Neural crest cell (in vitro differentiated cells): ENCODE measurements around the gene FBXO31. TPM values are rescaled to one million over a fixed set of nuclear protein-coding genes. Genes with fewer than 3 reads are reported as not detected.

Experiments
- DNase-seq: peaks from one replicate; pipeline ENCODE4 v3.0.0; 2021; ENCODE audit warnings: low read depth, mixed read lengths, low spot score
- H3K27ac Mint-ChIP-seq: one replicate; pipeline ENCODE4 v1.8.0; 2021; ENCODE audit warnings: mild to moderate bottlenecking, mixed read lengths; ENCODE audit not compliant: unreplicated experiment
- H3K27me3 Mint-ChIP-seq: 2 replicates; pipeline ENCODE4 v1.8.0; 2021; ENCODE audit warnings: low read depth, mild to moderate bottlenecking, mixed read lengths
- H3K36me3 Mint-ChIP-seq: 2 replicates; pipeline ENCODE4 v1.8.0; 2021; ENCODE audit warnings: low read depth, mild to moderate bottlenecking, mixed read lengths
- H3K4me1 Mint-ChIP-seq: 2 replicates; pipeline ENCODE4 v1.8.0; 2021; ENCODE audit warnings: mixed read lengths
- H3K4me3 Mint-ChIP-seq: one replicate; pipeline ENCODE4 v1.8.0; 2021; ENCODE audit warnings: mild to moderate bottlenecking, mixed read lengths
- H3K9me3 Mint-ChIP-seq: 2 replicates; pipeline ENCODE4 v1.8.0; 2021; ENCODE audit warnings: mixed read lengths
- total RNA-seq: library from RNA; stranded (reverse); gene quantifications from 2 replicates; pipeline ENCODE4 v1.2.1, GENCODE V29; 2021
- TF ChIP-seq, protein P1 (sequence below): fragments of 200-600 bp; sonication (generic); conservative IDR thresholded peaks from 2 replicates; pipeline ENCODE4 v1.5.0; 2021; ENCODE audit warnings: antibody characterized with exemption, mild to moderate bottlenecking

Gene FBXO31
- total RNA-seq, 1 donor from 2014 or later, result 23.7 TPM

DNA sequence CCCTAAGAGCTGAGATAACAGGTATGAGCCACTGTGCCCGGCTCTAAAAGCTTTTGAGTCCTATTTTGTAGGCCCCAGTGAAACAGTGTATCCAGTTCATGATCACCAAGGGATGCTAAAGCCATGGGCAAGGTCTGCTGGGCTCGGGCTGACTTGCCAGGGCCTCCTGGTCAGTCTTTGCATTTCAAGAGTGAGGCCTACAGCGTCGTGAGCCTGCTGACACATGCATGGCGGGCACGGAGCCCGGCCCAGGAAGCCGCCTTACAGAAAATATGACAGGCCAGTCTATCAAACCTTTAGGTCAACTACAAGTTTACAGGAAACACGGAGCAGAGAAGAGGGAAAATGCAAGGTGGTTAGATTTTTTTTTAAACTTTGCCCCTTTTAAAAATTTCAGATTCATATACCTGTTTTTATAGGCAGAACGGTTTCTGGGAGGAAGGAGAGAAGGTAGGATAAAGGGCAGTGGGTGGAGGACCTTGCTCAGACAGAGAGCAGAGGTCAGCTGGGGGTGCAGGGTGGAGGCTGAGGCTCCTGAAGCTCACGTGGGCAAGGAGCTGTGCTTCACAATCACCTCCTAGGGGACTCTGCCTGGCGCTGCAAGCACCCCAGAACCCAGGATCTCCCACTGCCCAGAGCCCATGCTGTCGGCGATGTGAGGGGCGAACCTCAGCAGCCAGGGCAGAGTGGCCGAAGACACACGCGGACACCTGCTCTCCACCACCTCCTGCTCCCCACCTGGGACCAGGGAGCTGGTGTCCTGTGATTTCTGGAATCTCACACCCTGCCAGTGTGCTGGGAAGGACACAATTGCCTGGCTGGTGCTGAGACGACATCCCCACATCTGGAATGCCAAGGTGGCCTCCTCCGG is 87.7 kb downstream of the FBXO31 start:
- Mint-ChIP-seq H3K4me3 (no peak overlapping the region), H3K9me3 (no peaks in the 10 kb centered on the region), H3K27ac (no peak overlapping the region), H3K4me1 (peaks cover 5% of the 10 kb centered on the region), H3K27me3 (no peaks in the 10 kb centered on the region), H3K36me3 (peaks cover 5% of the 10 kb centered on the region)
- TF ChIP-seq, protein P1, sequence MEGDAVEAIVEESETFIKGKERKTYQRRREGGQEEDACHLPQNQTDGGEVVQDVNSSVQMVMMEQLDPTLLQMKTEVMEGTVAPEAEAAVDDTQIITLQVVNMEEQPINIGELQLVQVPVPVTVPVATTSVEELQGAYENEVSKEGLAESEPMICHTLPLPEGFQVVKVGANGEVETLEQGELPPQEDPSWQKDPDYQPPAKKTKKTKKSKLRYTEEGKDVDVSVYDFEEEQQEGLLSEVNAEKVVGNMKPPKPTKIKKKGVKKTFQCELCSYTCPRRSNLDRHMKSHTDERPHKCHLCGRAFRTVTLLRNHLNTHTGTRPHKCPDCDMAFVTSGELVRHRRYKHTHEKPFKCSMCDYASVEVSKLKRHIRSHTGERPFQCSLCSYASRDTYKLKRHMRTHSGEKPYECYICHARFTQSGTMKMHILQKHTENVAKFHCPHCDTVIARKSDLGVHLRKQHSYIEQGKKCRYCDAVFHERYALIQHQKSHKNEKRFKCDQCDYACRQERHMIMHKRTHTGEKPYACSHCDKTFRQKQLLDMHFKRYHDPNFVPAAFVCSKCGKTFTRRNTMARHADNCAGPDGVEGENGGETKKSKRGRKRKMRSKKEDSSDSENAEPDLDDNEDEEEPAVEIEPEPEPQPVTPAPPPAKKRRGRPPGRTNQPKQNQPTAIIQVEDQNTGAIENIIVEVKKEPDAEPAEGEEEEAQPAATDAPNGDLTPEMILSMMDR, result no peak
- no peak for DNase-seq

DNA sequence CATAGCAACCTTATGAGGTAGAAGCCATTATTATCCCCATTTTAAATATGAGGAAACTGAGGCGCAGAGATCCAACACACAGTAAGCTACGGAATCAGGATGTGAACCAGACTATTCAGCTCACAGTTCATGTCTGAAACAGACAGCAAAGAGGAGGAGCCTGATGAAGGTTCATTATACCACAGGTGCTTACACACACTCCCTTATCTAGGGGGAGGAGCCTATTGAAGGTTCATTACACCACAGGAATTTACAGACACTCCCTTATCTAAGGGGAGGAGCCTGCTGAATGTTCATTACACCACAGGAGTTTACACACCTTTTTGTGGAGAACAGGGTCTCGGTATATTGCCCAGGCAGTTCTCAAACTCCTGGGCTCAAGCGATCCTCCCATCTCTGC is 88.3 kb downstream of the FBXO31 start:
- no peaks in the 10 kb centered on the region for H3K9me3 Mint-ChIP-seq
- H3K4me3 Mint-ChIP-seq, result no peak overlapping the region
- no peaks in the 10 kb centered on the region for H3K27me3 Mint-ChIP-seq
- peaks cover 5% of the 10 kb centered on the region for H3K4me1 Mint-ChIP-seq
- no peak for DNase-seq
- peaks cover 5% of the 10 kb centered on the region for H3K36me3 Mint-ChIP-seq
- H3K27ac Mint-ChIP-seq, result no peak overlapping the region
- TF ChIP-seq, protein P1, result no peak

DNA sequence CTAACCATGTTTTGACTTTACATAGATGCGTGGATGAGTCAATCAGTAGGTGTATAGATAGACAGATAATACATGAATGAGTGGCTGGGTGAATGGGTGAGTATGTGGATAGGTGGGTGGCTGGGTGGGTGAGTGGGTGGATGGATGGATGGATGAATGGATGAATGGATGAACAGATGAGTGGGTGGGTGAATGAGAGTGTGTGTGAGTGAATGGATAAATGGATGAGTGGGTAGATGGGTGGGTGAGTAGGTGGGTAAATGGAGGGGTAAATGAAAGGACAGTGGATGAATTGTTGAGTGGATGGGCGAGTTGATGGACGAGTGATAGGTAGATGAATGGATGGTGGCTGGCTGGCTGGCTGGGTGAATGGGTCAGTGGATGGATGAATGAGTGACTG is 89.6 kb downstream of the FBXO31 start:
- TF ChIP-seq, protein P1, result no peak
- Mint-ChIP-seq H3K4me1 (peaks cover 5% of the 10 kb centered on the region), H3K4me3 (no peak overlapping the region), H3K27ac (no peak overlapping the region), H3K9me3 (no peaks in the 10 kb centered on the region), H3K36me3 (peaks cover 5% of the 10 kb centered on the region), H3K27me3 (no peaks in the 10 kb centered on the region)
- no peak for DNase-seq

DNA sequence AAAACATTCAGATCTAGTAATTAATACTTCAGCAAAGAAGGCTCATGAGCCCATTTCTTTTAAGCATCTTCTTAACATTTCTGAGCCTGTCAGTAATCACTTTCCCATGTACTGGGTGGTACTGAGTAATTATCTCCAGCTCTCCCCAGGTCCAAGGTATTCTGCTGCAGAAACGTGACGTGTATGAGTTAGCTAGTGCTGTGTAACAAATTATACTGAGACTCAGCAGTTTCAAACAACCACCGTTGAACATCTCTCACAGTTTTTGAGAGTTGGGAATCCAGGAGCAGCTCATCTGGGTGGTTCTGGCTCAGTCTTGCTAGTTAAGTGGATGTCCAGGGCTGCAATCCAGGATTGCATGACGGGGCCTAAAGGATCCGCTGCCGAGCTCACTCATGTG is 91.6 kb downstream of the FBXO31 start:
- no peak overlapping the region for H3K4me3 Mint-ChIP-seq
- H3K36me3 Mint-ChIP-seq, result peaks cover 5% of the 10 kb centered on the region
- TF ChIP-seq, protein P1, result no peak
- DNase-seq, result no peak
- H3K4me1 Mint-ChIP-seq, result no peaks in the 10 kb centered on the region
- no peaks in the 10 kb centered on the region for H3K9me3 Mint-ChIP-seq
- no peaks in the 10 kb centered on the region for H3K27me3 Mint-ChIP-seq
- H3K27ac Mint-ChIP-seq, result no peak overlapping the region

DNA sequence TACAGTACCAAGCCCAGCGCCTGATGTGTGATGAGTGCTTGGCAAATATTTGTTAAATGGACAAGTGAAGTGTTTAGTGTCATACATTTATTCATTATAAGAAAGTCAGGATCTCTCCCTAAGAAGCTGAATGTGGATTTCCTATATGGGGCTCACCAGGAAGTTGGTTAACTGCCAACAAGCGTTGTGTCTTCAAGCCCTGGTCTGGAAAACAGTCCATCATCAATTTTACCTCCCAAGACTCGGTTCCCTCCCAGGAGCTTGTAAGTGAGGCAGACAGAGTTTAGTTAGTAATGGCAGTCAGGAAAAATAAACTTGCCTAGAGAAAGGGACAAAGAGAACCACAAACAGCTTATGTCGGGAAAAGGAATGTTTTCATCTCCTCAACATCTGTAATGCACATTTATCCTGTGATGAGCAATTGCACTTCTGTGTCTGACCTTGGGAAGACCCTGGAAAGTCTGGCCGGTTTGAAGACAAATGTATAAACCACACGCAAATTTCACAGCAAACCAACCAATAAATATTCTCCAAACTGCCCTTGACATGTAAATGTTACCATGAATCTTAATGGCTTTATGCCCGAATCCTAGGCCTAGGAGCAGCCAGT is 94.7 kb downstream of the FBXO31 start:
- Mint-ChIP-seq H3K9me3 (peaks cover 6% of the 10 kb centered on the region), H3K4me3 (no peak overlapping the region), H3K4me1 (no peaks in the 10 kb centered on the region), H3K27me3 (no peaks in the 10 kb centered on the region), H3K36me3 (peaks cover 11% of the 10 kb centered on the region), H3K27ac (no peak overlapping the region)
- no peak for DNase-seq
- TF ChIP-seq, protein P1, result no peak
